ENCODE results near the gene NET1. TPM values are rescaled to one million over a fixed set of nuclear protein-coding genes. Genes with fewer than 3 reads are reported as not detected.

The NET1 gene
- total RNA-seq, 4 donors from 2014 or later, result 64.3 to 124 (median 77.2) TPM

GRCh38 chr10:5381187-5381586, 31.2 kb upstream of the NET1 start:
- H3K4me3 ChIP-seq (ENCODE audit: low read depth, poor library complexity, severe bottlenecking), result no peak overlapping the region
- TF ChIP-seq CTCF (IDR thresholded peaks at IDR 0.05), result no peak
- TF ChIP-seq POLR2A (IDR thresholded peaks at IDR 0.05), result no peak
- intact Hi-C loops (cut with DNase I; ENCODE audit: low total_unique reads), result loop anchor here (10.0 kb wide), 1 partner anchor 536 kb away; no protein-coding TSS in a partner anchor
- no peak for DNase-seq (ENCODE audit: low spot score in 2 of 2)
- WGBS, 2 donors, result 86 to 87% methylated on average over 2 of the region's 2 CpGs

GRCh38 chr10:5385224-5385623, 27.1 kb upstream of the NET1 start:
- WGBS, 2 donors, result 72 to 91% methylated on average over 2 of the region's 2 CpGs
- H3K4me3 ChIP-seq (ENCODE audit: low read depth, poor library complexity, severe bottlenecking), result no peak overlapping the region
- DNase-seq (ENCODE audit: low spot score in 2 of 2), result no peak
- intact Hi-C loops (cut with DNase I; ENCODE audit: low total_unique reads), result loop anchor here (10.0 kb wide), 1 partner anchor 540 kb away; no protein-coding TSS in a partner anchor
- TF ChIP-seq POLR2A (IDR thresholded peaks at IDR 0.05), result no peak
- no peak for TF ChIP-seq CTCF (IDR thresholded peaks at IDR 0.05)

- WGBS, 2 donors, result 88 to 91% methylated on average over 5 of the region's 5 CpGs
- intact Hi-C loops (cut with DNase I; ENCODE audit: low total_unique reads), result loop anchor here (10.0 kb wide), 1 partner anchor 542 kb away; no protein-coding TSS in a partner anchor
- no peak for TF ChIP-seq POLR2A (IDR thresholded peaks at IDR 0.05)
- no peak for TF ChIP-seq CTCF (IDR thresholded peaks at IDR 0.05)
- DNase-seq (ENCODE audit: low spot score in 2 of 2), result no peak
- H3K4me3 ChIP-seq (ENCODE audit: low read depth, poor library complexity, severe bottlenecking), result no peak overlapping the region
These were observed 25.2 kb upstream of the NET1 start for GRCh38 chr10:5387169-5387568.

GRCh38 chr10:5390607-5391205, 21.7 kb upstream of the NET1 start:
- H3K4me3 ChIP-seq (ENCODE audit: low read depth, poor library complexity, severe bottlenecking), result no peak overlapping the region
- TF ChIP-seq POLR2A (IDR thresholded peaks at IDR 0.05) (no peak), CTCF (IDR thresholded peaks at IDR 0.05) (no peak)
- 92 to 94% methylated on average over 1 of the region's 1 CpG for WGBS, 2 donors
- no peak for DNase-seq (ENCODE audit: low spot score in 2 of 2)
- intact Hi-C loops (cut with DNase I; ENCODE audit: low total_unique reads), result no loop called here

GRCh38 chr10:5391790-5392189, 20.6 kb upstream of the NET1 start:
- intact Hi-C loops (cut with DNase I; ENCODE audit: low total_unique reads), result no loop called here
- DNase-seq (ENCODE audit: low spot score in 2 of 2), result no peak
- TF ChIP-seq POLR2A (IDR thresholded peaks at IDR 0.05) (no peak), CTCF (IDR thresholded peaks at IDR 0.05) (no peak)
- WGBS, 2 donors, result 86 to 88% methylated on average over 3 of the region's 3 CpGs
- no peak overlapping the region for H3K4me3 ChIP-seq (ENCODE audit: low read depth, poor library complexity, severe bottlenecking)

- H3K4me3 ChIP-seq (ENCODE audit: low read depth, poor library complexity, severe bottlenecking), result no peak overlapping the region
- no peak for DNase-seq (ENCODE audit: low spot score in 2 of 2)
- 91 to 97% methylated on average over 12 to 14 of the region's 14 CpGs for WGBS, 2 donors
- TF ChIP-seq CTCF (IDR thresholded peaks at IDR 0.05), result no peak
- no peak for TF ChIP-seq POLR2A (IDR thresholded peaks at IDR 0.05)
- intact Hi-C loops (cut with DNase I; ENCODE audit: low total_unique reads), result no loop called here
These were observed 18.8 kb upstream of the NET1 start for GRCh38 chr10:5393529-5393928.

Data from lower leg skin (tissue), 4 donors.